CD4-positive, CD25-positive, alpha-beta regulatory T cell (primary cell): ENCODE data around the gene CAVIN3. TPM values are rescaled to one million over a fixed set of nuclear protein-coding genes. Genes with fewer than 3 reads are reported as not detected.

Source experiments
- ATAC-seq, 2 donors: fragments of 150-1000 bp; cut with Tn5 transposase; one replicate each; pipeline ENCODE4 v1.10.0; 2021; ENCODE audit warnings: low read depth in 2 of 2, moderate number of reproducible peaks in 2 of 2, moderate library complexity in 1 of 2
- DNase-seq, 3 donors: peaks; one replicate each; pipeline versions ENCODE4 v3.0.0 to v3.0.0-alpha.2; 2012 to 2022; ENCODE audit warnings: mixed read lengths in 1 of 3
- H3K27ac ChIP-seq: one replicate; pipeline ENCODE4 v1.7.0; 2013; ENCODE audit warnings: mild to moderate bottlenecking, low read length; ENCODE audit not compliant: insufficient read depth, poor library complexity, severe bottlenecking
- H3K27me3 ChIP-seq: one replicate; pipeline ENCODE4 v1.7.0; 2013; ENCODE audit warnings: low read length; ENCODE audit not compliant: control insufficient read depth, insufficient read depth
- H3K36me3 ChIP-seq: one replicate; pipeline ENCODE4 v1.7.0; 2013; ENCODE audit warnings: mild to moderate bottlenecking, low read length, moderate library complexity; ENCODE audit not compliant: control insufficient read depth, insufficient read depth
- H3K4me1 ChIP-seq: 2 replicates; pipeline ENCODE4 v1.7.0; 2013; ENCODE audit warnings: mild to moderate bottlenecking, low read length; ENCODE audit not compliant: insufficient read depth, control insufficient read depth, poor library complexity, severe bottlenecking
- H3K4me3 ChIP-seq: one replicate; pipeline ENCODE4 v1.7.0; 2013; ENCODE audit warnings: low read depth, mild to moderate bottlenecking, low read length, moderate library complexity
- H3K9me3 ChIP-seq, 2 experiments: 1 replicate in 1 of 2; 2 replicates in 1 of 2; pipeline ENCODE4 v1.7.0; 2013; ENCODE audit warnings: low read length in 2 of 2, mild to moderate bottlenecking in 1 of 2, moderate library complexity in 1 of 2; ENCODE audit not compliant: control insufficient read depth in 2 of 2
- H3K27ac Mint-ChIP-seq, 3 donors: one replicate each; pipeline ENCODE4 v1.8.0; 2020 to 2022; ENCODE audit warnings: mild to moderate bottlenecking in 3 of 3, mixed read lengths in 3 of 3, moderate library complexity in 2 of 3
- H3K27me3 Mint-ChIP-seq: one replicate; pipeline ENCODE4 v1.8.0; 2022; ENCODE audit warnings: mild to moderate bottlenecking, mixed read lengths
- H3K36me3 Mint-ChIP-seq: one replicate; pipeline ENCODE4 v1.8.0; 2020; ENCODE audit warnings: mixed read lengths
- H3K4me1 Mint-ChIP-seq, 4 donors: one replicate each; pipeline ENCODE4 v1.8.0; 2020 to 2022; ENCODE audit warnings: mixed read lengths in 4 of 4, mild to moderate bottlenecking in 1 of 4
- H3K4me3 Mint-ChIP-seq, 4 donors: one replicate each; pipeline ENCODE4 v1.8.0; 2020 to 2022; ENCODE audit warnings: mild to moderate bottlenecking in 4 of 4, mixed read lengths in 4 of 4, moderate library complexity in 3 of 4
- H3K9me3 Mint-ChIP-seq, 7 donors: one replicate each; pipeline ENCODE4 v1.8.0; 2020 to 2022; ENCODE audit warnings: mixed read lengths in 7 of 7, mild to moderate bottlenecking in 3 of 7, moderate library complexity in 2 of 7
- polyA plus RNA-seq, 4 donors: library from polyadenylated mRNA; unstranded; fragments of 300-500 nt; fragmentation: Illumina TruSeq; gene quantifications; one replicate each; pipeline ENCODE4 v1.2.3, GENCODE V29; 2021
- total RNA-seq: library from RNA; stranded (reverse); gene quantifications from one replicate; pipeline ENCODE4 v1.2.3, GENCODE V29; 2022

CAVIN3 gene
- total and polyA plus RNA-seq, 5 donors from 2014 or later, result 0.79 to 4.3 (median 1.4) TPM

DNA sequence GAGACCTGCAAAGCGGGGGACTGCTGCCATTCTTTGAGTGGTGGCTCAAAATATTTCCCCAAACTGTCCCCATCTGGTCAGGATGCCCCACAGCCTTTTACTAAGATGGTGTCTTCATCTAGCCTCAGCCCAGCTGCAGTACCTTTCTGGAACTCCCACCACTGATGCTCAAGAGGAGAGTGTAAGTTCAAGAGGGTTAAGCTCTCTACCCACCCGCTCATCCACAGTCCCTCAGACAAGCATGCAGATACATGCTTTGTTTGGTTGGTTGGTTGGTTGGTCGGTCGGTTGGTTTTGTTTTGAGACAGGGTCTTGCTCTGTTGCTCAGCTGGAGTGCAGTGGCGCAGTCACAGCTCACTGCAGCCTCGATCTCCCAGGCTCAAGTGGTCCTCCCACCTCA lies 14.5 kb upstream of the CAVIN3 start:
- Mint-ChIP-seq H3K4me1 (no peaks in the 10 kb centered on the region), H3K27ac (no peak overlapping the region), H3K4me3 (no peak overlapping the region), H3K9me3 (peaks cover 0 to under 1% (median 0%) of the 10 kb centered on the region in 7 donors), H3K36me3 (no peaks in the 10 kb centered on the region), H3K27me3 (peaks cover 12% of the 10 kb centered on the region)
- H3K27me3 ChIP-seq, result no peaks in the 10 kb centered on the region
- DNase-seq (no peak), ATAC-seq (no peak)
- H3K9me3 ChIP-seq, result no peaks in the 10 kb centered on the region
- no peaks in the 10 kb centered on the region for H3K36me3 ChIP-seq
- no peak overlapping the region for H3K27ac ChIP-seq
- no peak overlapping the region for H3K4me3 ChIP-seq
- no peaks in the 10 kb centered on the region for H3K4me1 ChIP-seq

DNA sequence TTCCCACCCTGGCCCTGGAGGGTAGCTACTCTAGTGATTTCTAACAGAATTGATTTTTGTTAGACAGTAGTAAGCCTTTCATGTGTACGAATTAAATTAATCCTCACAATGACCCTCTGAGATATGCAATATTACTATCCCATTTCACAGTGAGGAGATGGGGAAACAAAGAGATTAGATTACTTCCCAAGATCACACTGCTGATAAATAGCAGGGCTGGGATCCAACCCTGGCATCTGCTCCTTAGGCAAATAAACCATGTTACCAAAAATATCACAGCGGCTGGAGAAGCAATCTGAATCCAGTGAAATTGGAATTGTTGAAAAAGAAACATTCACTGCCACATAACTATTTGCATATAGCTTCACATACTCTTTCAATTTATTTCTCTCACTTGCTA lies 12.8 kb upstream of the CAVIN3 start:
- peaks cover 16% of the 10 kb centered on the region for H3K27me3 Mint-ChIP-seq
- H3K9me3 ChIP-seq, result no peaks in the 10 kb centered on the region
- H3K36me3 Mint-ChIP-seq, result no peaks in the 10 kb centered on the region
- no peaks in the 10 kb centered on the region for H3K27me3 ChIP-seq
- DNase-seq (no peak), ATAC-seq (no peak)
- no peaks in the 10 kb centered on the region for H3K4me1 ChIP-seq
- peaks cover 0 to 2% (median 0%) of the 10 kb centered on the region in 4 donors for H3K4me1 Mint-ChIP-seq
- H3K27ac Mint-ChIP-seq, result no peak overlapping the region
- no peaks in the 10 kb centered on the region for H3K36me3 ChIP-seq
- H3K4me3 ChIP-seq, result no peak overlapping the region
- H3K4me3 Mint-ChIP-seq, result no peak overlapping the region
- peaks cover 0 to 2% (median 0%) of the 10 kb centered on the region in 7 donors for H3K9me3 Mint-ChIP-seq
- H3K27ac ChIP-seq, result no peak overlapping the region

DNA sequence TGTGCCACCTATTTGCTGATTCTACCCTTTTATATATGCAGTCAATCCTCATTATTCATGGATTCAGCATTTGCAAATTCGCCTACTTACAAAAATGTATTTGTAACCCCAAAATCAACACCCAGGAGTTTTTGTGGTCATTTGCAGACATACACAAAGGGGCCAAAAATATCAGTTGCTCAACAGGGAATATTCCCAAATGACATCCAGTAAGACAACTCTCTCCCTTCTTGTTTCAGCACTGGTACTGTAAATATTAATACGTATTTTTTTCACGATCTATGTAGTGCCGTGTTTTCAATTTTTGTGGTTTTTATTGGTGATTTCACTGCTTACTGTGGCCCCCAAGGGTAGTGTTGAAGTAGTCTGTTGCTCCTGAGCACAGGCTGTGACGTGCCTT lies 11.8 kb upstream of the CAVIN3 start:
- Mint-ChIP-seq H3K4me1 (peaks cover 0 to 2% (median 0%) of the 10 kb centered on the region in 4 donors), H3K4me3 (no peak overlapping the region), H3K36me3 (no peaks in the 10 kb centered on the region), H3K27me3 (peaks cover 16% of the 10 kb centered on the region), H3K9me3 (peaks cover 0 to 2% (median 0%) of the 10 kb centered on the region in 7 donors), H3K27ac (no peak overlapping the region)
- no peaks in the 10 kb centered on the region for H3K27me3 ChIP-seq
- no peaks in the 10 kb centered on the region for H3K4me1 ChIP-seq
- no peaks in the 10 kb centered on the region for H3K9me3 ChIP-seq
- no peak overlapping the region for H3K27ac ChIP-seq
- no peak for ATAC-seq
- no peaks in the 10 kb centered on the region for H3K36me3 ChIP-seq
- H3K4me3 ChIP-seq, result no peak overlapping the region
- no peak for DNase-seq

DNA sequence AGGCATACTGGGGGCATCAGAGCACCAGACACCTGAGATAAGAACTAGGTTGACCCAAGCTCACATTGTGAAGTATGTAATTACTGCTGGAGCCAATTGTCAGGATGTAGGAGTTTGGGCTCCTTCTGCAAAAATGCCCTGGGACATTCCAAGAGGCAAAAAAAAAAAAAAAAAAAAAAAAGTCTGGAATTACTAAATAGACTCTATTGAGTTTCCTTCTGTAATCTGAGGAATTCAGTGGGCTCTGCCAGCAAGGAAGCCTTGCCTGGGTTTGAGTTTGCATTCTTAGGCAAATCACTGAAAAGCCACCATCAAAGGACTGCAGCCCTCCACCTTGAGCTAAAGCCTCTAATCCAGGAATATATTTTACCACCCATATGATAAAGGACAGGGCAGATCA lies 8.0 kb upstream of the CAVIN3 start:
- H3K27me3 ChIP-seq, result no peaks in the 10 kb centered on the region
- H3K4me1 ChIP-seq, result no peaks in the 10 kb centered on the region
- no peaks in the 10 kb centered on the region for H3K36me3 ChIP-seq
- DNase-seq, result no peak
- no peaks in the 10 kb centered on the region for H3K9me3 ChIP-seq
- no peaks in the 10 kb centered on the region for H3K36me3 Mint-ChIP-seq
- H3K9me3 Mint-ChIP-seq, result peaks cover 0 to 2% (median 0%) of the 10 kb centered on the region in 7 donors
- H3K4me3 Mint-ChIP-seq, result no peak overlapping the region
- ATAC-seq, result no peak
- H3K4me3 ChIP-seq, result no peak overlapping the region
- H3K4me1 Mint-ChIP-seq, result peaks cover 0 to 2% (median 0%) of the 10 kb centered on the region in 4 donors
- no peak overlapping the region for H3K27ac ChIP-seq
- H3K27ac Mint-ChIP-seq, result no peak overlapping the region
- H3K27me3 Mint-ChIP-seq, result peaks cover 15% of the 10 kb centered on the region

DNA sequence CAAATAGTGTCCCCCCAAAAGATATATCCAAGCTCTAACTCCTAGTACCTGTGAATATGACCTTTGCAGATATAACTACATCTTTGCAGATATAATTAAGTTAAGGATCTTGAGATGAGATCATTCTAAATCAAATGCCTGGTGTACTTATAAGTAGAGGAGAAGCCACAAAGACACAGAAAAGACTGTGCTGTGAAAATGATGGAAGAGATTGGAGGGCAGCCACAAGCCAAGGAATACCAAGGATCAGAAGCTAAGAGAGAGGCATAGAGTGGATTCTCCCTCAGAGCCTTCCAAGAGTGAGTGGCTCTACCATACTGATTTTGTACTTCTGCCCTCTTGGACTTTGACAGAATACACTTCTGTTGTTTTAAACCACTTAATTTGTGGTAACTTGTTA lies 7.5 kb upstream of the CAVIN3 start:
- H3K27me3 ChIP-seq, result no peaks in the 10 kb centered on the region
- H3K4me3 Mint-ChIP-seq, result no peak overlapping the region

DNA sequence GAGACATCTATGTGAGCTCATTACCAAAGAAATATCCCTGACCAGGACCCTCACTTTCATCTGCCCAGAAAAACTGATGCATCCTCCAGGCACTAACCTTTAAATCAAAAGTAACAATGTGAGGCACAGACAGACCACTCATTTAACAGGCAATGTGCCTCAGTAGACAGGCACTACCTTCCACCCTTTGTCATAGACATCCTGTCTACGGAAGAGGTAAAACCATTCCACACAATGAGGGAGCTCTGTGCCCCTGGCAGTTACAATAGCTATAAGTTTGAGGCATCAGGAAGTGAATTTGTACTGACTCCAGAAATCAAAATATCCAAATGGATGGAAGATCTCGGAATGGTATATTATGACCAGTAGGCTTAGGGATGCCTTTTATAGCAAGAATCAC lies 6.7 kb upstream of the CAVIN3 start:
- Mint-ChIP-seq H3K9me3 (peaks cover 0 to 2% (median 0%) of the 10 kb centered on the region in 7 donors), H3K27ac (no peak overlapping the region), H3K27me3 (peaks cover 6% of the 10 kb centered on the region), H3K36me3 (no peaks in the 10 kb centered on the region), H3K4me3 (no peak overlapping the region), H3K4me1 (peaks cover 0 to 3% (median 1%) of the 10 kb centered on the region in 4 donors)
- Histone ChIP-seq H3K4me3 (no peak overlapping the region), H3K9me3 (no peaks in the 10 kb centered on the region), H3K27me3 (no peaks in the 10 kb centered on the region), H3K27ac (no peak overlapping the region), H3K36me3 (no peaks in the 10 kb centered on the region), H3K4me1 (no peaks in the 10 kb centered on the region)
- DNase-seq (no peak), ATAC-seq (no peak)

More for the DNA sequence above, 7.5 kb upstream of the CAVIN3 start:
- Histone ChIP-seq H3K36me3 (no peaks in the 10 kb centered on the region), H3K27ac (no peak overlapping the region), H3K4me1 (no peaks in the 10 kb centered on the region), H3K9me3 (no peaks in the 10 kb centered on the region), H3K4me3 (no peak overlapping the region)
- Mint-ChIP-seq H3K27me3 (peaks cover 10% of the 10 kb centered on the region), H3K27ac (no peak overlapping the region), H3K9me3 (peaks cover 0 to 2% (median 0%) of the 10 kb centered on the region in 7 donors), H3K4me1 (peaks cover 0 to 2% (median 0%) of the 10 kb centered on the region in 4 donors), H3K36me3 (no peaks in the 10 kb centered on the region)
- DNase-seq (no peak), ATAC-seq (no peak)

DNA sequence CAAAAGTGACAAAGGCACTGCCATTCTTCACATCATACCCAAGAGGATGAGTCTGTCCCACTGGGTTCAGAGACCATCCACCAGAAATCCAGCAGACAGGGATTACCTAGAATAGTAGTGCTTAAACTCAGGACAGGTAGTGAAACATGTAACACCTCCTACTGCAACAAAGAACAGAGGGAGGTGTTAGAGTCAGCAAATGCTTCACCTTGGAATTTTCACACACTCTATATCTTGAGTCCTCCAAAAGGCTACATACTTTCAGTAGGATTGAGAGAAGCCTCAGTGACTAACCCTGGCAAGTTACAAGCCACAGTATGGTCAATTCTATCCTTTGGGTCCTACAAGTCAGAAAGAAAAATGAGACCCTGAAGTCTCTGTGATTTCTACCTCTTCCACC lies 6.0 kb upstream of the CAVIN3 start:
- H3K4me1 ChIP-seq, result no peaks in the 10 kb centered on the region
- H3K27ac ChIP-seq, result no peak overlapping the region
- Mint-ChIP-seq H3K4me3 (no peak overlapping the region), H3K9me3 (peaks cover 0 to 2% (median 0%) of the 10 kb centered on the region in 7 donors), H3K4me1 (peaks cover under 1 to 8% (median 3%) of the 10 kb centered on the region in 4 donors), H3K36me3 (no peaks in the 10 kb centered on the region), H3K27ac (no peak overlapping the region), H3K27me3 (peaks cover 4% of the 10 kb centered on the region)
- H3K36me3 ChIP-seq, result no peaks in the 10 kb centered on the region
- H3K27me3 ChIP-seq, result no peaks in the 10 kb centered on the region
- no peak for ATAC-seq
- no peak for DNase-seq
- H3K9me3 ChIP-seq, result no peaks in the 10 kb centered on the region
- no peak overlapping the region for H3K4me3 ChIP-seq

DNA sequence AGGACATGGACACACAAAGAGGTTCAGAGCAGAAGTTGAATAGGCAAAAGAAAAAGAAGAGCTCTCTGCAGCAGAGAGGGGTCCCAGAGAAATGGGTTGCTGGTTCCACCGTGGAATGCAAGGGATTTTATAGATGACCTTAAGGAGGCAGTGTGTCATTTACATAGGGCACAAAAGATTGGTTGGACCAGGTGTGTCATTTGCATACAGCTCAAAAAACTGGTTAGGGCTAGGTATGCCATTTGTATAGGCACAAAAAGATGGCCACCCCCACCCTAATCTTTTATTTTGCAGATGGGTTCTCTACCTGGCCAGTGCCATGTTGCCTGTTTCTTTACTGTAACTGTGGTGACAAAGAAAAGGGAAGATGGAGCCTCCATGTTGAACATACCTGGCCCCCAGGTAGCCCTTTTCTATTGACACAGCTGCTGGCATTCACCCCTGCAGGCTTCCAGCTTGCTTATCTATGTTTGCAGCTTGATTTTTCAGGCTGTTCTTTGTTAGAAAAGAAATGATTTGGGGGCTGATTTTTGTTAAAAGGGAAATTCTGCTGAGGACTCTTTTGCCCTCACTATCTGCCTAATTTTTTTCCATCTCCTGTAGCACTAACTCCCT lies 3.1 kb upstream of the CAVIN3 start:
- H3K4me3 Mint-ChIP-seq, result no peak overlapping the region
- ATAC-seq, result no peak
- H3K36me3 Mint-ChIP-seq, result no peaks in the 10 kb centered on the region
- Histone ChIP-seq H3K27ac (no peak overlapping the region), H3K9me3 (no peaks in the 10 kb centered on the region), H3K36me3 (no peaks in the 10 kb centered on the region), H3K4me3 (no peak overlapping the region), H3K27me3 (no peaks in the 10 kb centered on the region), H3K4me1 (peaks cover 21% of the 10 kb centered on the region)
- no peak overlapping the region for H3K27ac Mint-ChIP-seq
- H3K4me1 Mint-ChIP-seq, result peaks cover 4 to 24% (median 9%) of the 10 kb centered on the region in 4 donors
- H3K27me3 Mint-ChIP-seq, result peaks cover 21% of the 10 kb centered on the region
- DNase-seq, result no peak
- no peaks in the 10 kb centered on the region for H3K9me3 Mint-ChIP-seq
